ENCODE results near the gene CEBPG.
A peak's percentile ranks its signal among the peaks of the same experiment; 100 is the strongest.

Gene CEBPG

GRCh38 chr19:33407140-33407551, 33.6 kb downstream of the CEBPG start:
- DNase-seq = no peak

GRCh38 chr19:33407716-33408115, 34.2 kb downstream of the CEBPG start:
- no peak for DNase-seq

GRCh38 chr19:33408116-33408515, 34.6 kb downstream of the CEBPG start:
- no peak for DNase-seq

GRCh38 chr19:33408538-33409434, 35.3 kb downstream of the CEBPG start:
- DNase-seq = no peak

- DNase-seq = no peak
Observed at GRCh38 chr19:33409906-33410685, 36.6 kb downstream of the CEBPG start.

GRCh38 chr19:33410915-33411401, 37.4 kb downstream of the CEBPG start:
- DNase-seq = no peak

GRCh38 chr19:33411621-33412180, 38.2 kb downstream of the CEBPG start:
- no peak for DNase-seq

- DNase-seq = no peak
Observed at GRCh38 chr19:33412601-33413425, 39.3 kb downstream of the CEBPG start.

- no peak for DNase-seq
Observed at GRCh38 chr19:33413426-33413725, 39.9 kb downstream of the CEBPG start.

GRCh38 chr19:33413868-33414666, 40.6 kb downstream of the CEBPG start:
- no peak for DNase-seq

- DNase-seq = no peak
Observed at GRCh38 chr19:33414667-33415605, 41.4 kb downstream of the CEBPG start.

GRCh38 chr19:33416307-33417215, 43.1 kb downstream of the CEBPG start:
- DNase-seq = peak; percentile 30

GRCh38 chr19:33417751-33418150, 44.2 kb downstream of the CEBPG start:
- DNase-seq = no peak

- DNase-seq = no peak
Observed at GRCh38 chr19:33418461-33418860, 45.0 kb downstream of the CEBPG start.

GRCh38 chr19:33418871-33419787, 45.6 kb downstream of the CEBPG start:
- DNase-seq = no peak

GRCh38 chr19:33419788-33420130, 46.2 kb downstream of the CEBPG start:
- no peak for DNase-seq

- no peak for DNase-seq
Observed at GRCh38 chr19:33420821-33421220, 47.3 kb downstream of the CEBPG start.

GRCh38 chr19:33421368-33421767, 47.9 kb downstream of the CEBPG start:
- no peak for DNase-seq
